CD4-positive, alpha-beta T cell treated with Interleukin-1 beta for 1 hour (primary cell): ENCODE measurements around the gene MAPK8.

Source experiments
- DNase-seq, 2 donors: peaks; one replicate each; pipeline ENCODE4 v3.0.0-alpha.2; 2020 to 2022

The MAPK8 gene

GRCh38 chr10:48451969-48452878 is 145.7 kb downstream of the MAPK8 start:
- DNase-seq, result no peak

- DNase-seq, result no peak
These were observed 146.5 kb downstream of the MAPK8 start for GRCh38 chr10:48452879-48453412.

GRCh38 chr10:48453451-48454301 is 147.2 kb downstream of the MAPK8 start:
- no peak for DNase-seq

GRCh38 chr10:48454302-48455054 is 148.0 kb downstream of the MAPK8 start:
- no peak for DNase-seq

- no peak for DNase-seq
These were observed 148.5 kb downstream of the MAPK8 start for GRCh38 chr10:48455055-48455391.

- no peak for DNase-seq
These were observed 149.1 kb downstream of the MAPK8 start for GRCh38 chr10:48455392-48456151.

DNA sequence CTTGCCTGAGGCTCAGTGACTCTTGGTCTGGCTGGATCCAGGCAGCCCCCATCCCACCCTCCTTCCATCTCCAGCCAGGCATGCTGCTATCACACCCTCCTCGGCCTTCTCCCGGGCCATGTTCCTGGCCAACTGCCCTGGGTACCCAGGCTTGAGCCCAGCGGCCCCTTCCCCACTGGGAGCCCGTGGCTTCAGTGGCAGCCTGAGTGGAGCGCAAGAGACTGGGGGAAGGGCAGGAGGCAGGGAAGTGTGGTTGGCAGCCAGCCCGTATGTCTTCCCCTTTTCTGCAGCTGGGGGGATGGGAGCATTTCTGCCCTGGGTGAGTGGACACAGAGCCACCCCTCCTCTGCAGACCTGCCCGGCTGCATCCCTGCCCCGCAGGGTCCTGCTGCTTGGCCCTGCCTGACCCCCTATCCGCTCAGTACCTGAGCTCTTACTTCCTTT is 149.9 kb downstream of the MAPK8 start:
- peak in 1 of 2 donors; percentile 53 for DNase-seq

DNA sequence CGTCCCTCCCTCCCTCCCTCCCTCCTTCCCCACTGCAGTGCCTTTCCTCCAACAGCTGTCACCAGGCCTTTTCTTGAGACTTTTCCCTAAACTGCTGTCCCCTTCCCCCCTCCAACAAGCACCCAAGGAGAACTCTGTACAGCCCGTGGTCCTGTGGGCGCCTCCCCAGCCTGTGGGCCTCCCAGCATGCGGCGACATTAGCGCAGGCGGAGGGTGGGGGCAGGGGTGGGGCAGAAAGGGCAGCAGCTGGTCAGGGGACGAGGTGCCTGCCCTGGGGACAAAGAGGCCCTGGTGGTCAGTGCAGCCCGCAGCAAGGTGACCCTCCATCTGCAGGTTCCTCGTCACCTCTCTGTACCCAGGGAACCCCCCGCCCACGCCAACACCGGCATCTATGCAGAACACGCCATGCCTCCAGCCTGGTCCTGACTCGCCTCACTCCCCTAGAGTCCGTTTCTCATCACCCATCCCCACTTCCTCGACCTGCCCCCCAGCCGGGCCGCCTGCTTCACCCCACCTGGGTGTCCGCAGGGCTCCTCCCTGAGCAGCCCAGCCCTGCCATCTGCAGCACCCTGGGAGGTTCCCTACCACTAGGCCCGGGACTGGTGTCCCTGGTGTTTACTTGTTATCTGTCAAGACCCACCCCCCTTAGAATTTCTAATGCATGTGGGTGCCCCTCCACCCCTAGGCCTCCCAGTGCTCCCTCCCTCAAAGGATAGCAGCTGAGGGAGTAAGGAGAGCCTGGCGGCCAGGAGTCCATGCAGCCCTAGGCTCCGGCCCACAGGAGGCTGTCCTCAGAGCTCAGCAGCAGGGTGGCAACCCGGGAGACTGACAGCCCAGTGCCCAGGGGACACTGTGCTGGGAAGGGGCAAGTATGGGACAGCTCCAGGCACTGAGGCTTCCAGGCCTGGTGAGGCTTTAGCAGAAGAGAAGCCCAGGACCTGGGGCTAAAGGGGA is 150.6 kb downstream of the MAPK8 start:
- no peak for DNase-seq

DNA sequence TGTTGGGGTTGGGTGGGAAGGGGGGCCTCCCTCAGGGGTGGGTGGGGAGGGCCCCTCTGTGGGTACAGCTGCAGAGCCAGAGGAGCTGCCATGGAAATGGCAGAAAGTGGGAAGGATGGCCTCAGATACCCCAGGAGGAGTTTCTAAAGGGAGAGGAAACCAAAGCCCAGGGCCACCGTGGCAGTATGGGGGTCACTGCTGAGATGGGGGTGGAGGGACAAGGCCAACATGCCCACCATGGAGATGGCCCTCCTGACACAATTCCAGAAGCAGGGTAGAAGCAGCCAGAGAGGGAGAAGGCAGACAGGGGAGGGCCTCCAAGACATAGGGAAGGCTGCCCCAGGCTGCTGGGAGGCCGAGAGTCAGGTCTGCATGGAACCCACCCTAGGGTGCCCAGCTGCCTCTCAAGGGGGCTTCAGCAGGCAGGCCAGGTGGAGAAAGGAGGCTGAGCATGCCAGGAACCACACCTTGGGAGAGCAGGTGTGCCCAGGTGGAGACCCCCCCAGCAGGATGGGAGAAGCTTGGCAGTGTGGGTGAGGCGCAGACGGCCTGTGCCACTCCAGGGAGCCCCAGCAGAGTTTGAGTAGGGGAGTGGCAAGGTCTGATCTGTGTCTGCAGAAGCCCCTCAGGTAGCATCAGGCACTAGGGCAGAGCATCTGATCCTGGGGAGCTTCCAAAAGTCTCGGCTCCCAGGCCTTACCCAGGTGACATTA is 151.6 kb downstream of the MAPK8 start:
- DNase-seq, result no peak

DNA sequence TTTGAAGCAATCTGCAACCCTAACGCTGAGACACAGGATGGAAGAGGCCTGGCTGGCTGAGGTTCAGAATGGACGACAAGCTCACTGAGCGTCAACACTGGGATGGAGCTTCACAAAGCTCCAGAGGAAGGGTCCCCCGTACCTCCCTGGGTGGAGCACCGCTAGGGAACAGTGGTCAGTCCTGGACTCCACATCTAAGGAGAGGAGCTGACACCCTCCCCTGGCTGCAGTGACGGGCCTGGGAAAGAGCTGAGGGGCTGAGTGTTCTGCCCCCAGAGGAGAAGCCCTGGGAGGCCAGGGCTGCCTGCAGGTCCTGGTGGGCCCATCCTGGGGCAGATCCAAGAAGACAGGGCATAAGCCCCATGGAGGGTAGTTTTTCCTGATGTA is 152.2 kb downstream of the MAPK8 start:
- DNase-seq, result no peak

GRCh38 chr10:48459270-48460150 is 153.0 kb downstream of the MAPK8 start:
- DNase-seq, result no peak

DNA sequence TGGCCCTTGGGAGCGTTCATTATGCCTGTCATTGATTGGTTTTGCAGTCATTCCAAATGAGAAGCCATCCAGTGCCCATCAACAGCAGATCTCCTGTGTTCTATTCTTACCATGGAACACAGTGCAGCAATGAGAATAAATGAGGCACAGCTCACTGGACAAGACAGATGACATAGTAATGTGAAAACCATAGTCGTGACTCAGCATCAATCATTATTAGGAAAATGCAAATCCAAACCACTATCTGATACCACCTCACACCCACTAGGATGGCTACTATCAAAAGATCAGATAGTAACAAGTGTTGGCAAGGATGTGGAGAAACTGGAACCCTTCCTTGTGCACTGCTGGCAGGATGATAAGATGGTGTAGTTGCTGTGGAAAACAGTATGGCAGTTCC is 153.7 kb downstream of the MAPK8 start:
- no peak for DNase-seq

DNA sequence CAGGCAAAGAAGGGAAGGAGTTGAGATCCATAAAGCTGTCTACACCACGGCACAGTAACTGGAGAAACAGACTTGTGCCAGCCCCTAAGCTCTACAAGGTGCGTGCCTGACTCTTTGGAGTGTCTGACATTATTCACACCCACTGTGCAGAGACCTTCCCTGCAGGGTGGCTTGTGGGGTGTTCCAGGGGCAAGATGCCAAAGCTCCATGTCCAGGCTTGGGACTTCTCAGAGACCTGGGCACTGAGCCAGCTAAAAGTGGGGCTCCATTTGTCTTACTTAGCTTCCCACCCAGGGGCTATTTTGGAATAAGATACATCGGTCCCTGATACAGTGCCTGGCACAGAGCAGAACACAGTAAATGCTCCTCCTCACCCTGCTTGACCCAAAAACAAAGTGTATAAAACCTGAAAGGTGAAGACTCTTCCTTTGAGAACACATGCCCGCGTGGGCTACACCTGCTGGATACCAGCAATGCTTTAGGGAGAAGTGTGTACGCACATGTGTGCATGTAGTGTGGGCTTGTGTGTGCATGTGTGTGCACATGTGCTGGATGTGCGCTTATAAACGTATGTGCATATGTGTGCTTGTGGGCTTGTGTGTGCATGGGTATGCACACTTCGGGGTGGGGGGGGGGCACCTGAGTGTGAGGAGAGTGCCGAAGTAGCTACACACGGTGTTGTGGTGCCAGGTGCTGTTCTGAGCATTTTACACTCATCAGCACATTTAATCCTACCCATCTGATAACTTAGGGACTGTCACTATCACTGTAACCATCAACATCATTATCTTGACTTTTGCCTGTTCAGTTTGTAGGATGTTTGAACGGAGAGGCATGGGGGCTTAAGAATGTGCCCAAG is 155.4 kb downstream of the MAPK8 start:
- no peak for DNase-seq

GRCh38 chr10:48462482-48463020 is 156.1 kb downstream of the MAPK8 start:
- DNase-seq, result no peak

DNA sequence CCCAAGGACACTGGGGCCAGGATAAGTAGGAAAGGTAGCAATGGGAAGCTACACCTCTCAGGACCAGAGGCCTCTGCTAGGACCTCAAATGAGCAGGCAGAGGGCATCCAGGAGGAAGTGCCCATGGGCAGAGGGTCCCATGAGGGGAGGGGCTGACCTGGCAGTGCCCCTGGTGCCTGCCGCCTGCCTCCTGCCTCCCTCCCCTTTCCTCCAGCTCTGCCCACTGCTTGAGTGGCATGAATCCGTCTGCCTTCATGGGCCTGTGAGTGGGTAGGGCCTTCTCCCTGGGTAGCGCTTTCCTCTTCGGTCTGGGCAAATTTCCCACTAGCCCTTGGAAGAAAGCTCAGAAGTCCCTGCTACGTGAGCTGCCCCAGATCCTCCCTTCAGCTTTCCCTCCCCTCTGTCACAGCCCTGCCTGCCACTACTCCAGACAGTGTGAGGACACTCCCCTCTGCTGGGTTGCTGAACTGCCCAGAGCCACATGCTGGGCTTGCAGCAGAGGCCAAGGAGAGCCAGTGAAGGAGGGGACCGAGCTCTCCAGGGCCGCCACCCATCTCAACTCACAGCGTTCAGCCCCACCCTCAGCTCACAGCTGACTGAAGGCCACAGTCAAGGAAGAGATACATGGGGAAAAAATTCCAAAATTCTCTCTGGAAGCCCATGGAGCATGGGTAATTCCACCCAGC is 157.0 kb downstream of the MAPK8 start:
- DNase-seq, result no peak

DNA sequence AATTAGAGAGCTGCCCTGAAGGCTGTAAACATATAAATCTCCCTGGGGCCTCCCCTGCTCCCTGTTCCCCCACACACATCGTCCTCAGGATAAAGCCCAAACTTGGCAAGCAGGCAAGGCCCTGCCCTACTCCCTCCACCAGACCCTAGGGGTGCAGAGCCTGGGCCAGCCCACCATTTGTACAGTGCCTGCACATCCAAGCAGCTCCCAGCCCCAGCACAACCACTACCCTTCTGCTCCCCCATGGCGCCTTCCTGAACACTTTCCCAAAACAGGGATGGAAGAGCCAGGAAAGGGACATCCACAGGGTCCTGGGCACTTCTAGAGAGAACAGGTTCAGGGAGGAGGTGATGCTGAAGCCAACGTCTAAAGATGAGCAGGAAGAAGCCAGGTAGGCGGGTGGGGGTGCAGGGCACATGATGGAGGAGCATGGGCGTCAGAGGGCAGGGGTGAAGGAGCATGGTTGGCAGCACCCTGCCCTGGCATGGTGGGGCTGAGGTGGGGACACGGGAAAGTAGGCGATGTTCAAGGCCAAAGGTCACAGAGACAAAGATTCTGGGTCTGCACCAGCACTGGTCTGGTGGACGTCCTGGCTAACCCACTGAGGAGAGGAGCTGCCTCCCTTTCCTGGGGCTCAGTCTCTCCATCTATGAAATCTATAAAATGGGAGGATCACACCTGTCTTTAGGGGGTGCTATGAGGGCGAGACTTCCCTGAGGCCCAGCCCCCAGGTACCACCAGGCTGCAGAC is 157.8 kb downstream of the MAPK8 start:
- no peak for DNase-seq
